Neural cell (in vitro differentiated cells): ENCODE measurements around the gene KIF20B.

Source experiments
- EZH2 ChIP-seq: fragments of 200-600, 300-800 bp; shearing (Covaris generic), sonication (generic); IDR thresholded peaks from 2 replicates; pipeline ENCODE4 v1.6.1; 2014; ENCODE audit warnings: antibody characterized with exemption, low read length, borderline replicate concordance, mild to moderate bottlenecking; ENCODE audit not compliant: insufficient read depth, poor library complexity, severe bottlenecking
- TAF1 ChIP-seq: IDR thresholded peaks from 2 replicates; pipeline ENCODE4 v1.6.1; 2012; ENCODE audit warnings: low read depth
- TF ChIP-seq, protein P1 (sequence below): IDR thresholded peaks from 2 replicates; pipeline ENCODE4 v1.6.1; 2012; ENCODE audit warnings: borderline replicate concordance
- TF ChIP-seq, protein P2 (sequence below): fragments of 450-650 bp; IDR thresholded peaks from 2 replicates; pipeline ENCODE4 v1.5.1; 2014; ENCODE audit warnings: antibody characterized with exemption, mild to moderate bottlenecking, moderate library complexity; ENCODE audit not compliant: poor library complexity, severe bottlenecking

DNA sequence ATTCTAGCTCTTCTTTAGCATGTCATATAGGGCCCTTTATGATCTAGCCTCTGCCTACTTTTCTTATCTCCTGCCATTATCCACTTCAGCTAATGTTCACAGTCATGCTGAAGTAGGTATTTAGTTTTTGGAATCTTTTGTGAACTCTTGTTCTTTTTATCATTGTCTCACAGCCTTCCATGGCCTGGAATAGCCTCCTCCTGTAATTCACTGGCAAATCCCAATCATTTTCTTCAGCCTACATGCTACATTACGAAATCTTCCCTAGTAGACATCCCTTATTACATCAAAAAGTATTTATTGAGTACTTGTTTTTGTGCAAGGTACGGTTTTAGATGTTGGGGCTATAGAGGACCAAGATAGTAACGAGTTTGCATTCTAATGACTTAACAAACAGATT, 3.4 kb upstream of the KIF20B start:
- no peak for TF ChIP-seq TAF1
- TF ChIP-seq, protein P1, sequence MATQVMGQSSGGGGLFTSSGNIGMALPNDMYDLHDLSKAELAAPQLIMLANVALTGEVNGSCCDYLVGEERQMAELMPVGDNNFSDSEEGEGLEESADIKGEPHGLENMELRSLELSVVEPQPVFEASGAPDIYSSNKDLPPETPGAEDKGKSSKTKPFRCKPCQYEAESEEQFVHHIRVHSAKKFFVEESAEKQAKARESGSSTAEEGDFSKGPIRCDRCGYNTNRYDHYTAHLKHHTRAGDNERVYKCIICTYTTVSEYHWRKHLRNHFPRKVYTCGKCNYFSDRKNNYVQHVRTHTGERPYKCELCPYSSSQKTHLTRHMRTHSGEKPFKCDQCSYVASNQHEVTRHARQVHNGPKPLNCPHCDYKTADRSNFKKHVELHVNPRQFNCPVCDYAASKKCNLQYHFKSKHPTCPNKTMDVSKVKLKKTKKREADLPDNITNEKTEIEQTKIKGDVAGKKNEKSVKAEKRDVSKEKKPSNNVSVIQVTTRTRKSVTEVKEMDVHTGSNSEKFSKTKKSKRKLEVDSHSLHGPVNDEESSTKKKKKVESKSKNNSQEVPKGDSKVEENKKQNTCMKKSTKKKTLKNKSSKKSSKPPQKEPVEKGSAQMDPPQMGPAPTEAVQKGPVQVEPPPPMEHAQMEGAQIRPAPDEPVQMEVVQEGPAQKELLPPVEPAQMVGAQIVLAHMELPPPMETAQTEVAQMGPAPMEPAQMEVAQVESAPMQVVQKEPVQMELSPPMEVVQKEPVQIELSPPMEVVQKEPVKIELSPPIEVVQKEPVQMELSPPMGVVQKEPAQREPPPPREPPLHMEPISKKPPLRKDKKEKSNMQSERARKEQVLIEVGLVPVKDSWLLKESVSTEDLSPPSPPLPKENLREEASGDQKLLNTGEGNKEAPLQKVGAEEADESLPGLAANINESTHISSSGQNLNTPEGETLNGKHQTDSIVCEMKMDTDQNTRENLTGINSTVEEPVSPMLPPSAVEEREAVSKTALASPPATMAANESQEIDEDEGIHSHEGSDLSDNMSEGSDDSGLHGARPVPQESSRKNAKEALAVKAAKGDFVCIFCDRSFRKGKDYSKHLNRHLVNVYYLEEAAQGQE, result no peak
- TF ChIP-seq, protein P2, sequence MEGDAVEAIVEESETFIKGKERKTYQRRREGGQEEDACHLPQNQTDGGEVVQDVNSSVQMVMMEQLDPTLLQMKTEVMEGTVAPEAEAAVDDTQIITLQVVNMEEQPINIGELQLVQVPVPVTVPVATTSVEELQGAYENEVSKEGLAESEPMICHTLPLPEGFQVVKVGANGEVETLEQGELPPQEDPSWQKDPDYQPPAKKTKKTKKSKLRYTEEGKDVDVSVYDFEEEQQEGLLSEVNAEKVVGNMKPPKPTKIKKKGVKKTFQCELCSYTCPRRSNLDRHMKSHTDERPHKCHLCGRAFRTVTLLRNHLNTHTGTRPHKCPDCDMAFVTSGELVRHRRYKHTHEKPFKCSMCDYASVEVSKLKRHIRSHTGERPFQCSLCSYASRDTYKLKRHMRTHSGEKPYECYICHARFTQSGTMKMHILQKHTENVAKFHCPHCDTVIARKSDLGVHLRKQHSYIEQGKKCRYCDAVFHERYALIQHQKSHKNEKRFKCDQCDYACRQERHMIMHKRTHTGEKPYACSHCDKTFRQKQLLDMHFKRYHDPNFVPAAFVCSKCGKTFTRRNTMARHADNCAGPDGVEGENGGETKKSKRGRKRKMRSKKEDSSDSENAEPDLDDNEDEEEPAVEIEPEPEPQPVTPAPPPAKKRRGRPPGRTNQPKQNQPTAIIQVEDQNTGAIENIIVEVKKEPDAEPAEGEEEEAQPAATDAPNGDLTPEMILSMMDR, result no peak
- no peak for TF ChIP-seq EZH2
